Measurements from ENCODE around the gene NPHP4.

The NPHP4 gene

DNA sequence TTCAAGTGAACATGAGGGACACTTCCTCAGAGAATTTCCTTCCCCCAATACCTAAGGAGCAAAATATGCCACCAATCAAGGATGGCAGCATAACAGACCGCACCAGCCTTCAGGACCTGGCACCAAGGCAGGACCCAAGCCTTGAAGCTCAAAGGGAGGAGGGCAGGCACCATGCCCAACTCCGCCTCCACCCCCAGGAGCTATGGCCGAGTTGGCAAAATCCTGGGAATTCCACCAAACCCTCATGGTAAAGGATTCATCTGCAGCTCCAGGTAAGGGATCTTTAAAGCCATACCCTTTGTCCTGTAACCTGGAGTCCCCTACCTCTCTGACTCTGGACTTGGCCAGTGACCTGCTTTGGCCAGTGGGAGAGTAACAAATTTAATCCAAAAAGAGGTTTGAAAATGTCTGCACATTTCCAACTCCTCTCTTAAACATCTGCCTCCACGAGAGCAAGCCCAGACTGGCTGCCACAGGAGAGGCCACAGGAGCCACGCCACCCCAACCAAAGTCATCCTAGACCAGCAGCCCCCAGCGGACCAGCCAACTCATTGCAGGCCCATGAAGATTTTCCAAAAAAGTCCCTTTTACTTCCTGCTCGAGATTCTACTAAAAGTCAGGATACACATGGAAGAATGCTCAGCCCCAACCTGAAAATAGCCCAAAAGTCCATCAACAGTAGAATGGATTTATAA lies 41.9 kb downstream of the NPHP4 start:
- no peak for DNase-seq (ENCODE audit: low read depth in 2 of 2)

DNA sequence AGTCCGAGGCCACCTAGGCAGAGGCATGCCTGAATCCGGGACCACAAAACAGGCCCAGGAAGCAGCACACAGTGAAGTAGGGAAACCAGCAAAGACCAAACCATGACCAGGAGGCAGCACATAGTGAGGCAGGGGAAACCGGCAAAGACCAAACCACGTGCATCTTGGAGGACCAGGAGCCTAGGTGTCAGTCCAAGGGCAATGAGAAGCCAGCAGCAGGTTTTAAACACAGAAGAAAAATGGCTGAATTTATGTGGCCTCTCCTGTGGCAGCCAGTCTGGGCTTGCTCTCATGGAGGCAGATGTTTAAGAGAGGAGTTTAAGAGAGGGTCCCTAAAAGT lies 42.5 kb downstream of the NPHP4 start:
- no peak for DNase-seq (ENCODE audit: low read depth in 2 of 2)

- no peak for DNase-seq (ENCODE audit: low read depth in 2 of 2)
These were observed 43.0 kb downstream of the NPHP4 start for GRCh38 chr1:5949085-5949760.

GRCh38 chr1:5948681-5949005 lies 43.6 kb downstream of the NPHP4 start:
- DNase-seq (ENCODE audit: low read depth in 2 of 2): no peak

- no peak for DNase-seq (ENCODE audit: low read depth in 2 of 2)
These were observed 44.1 kb downstream of the NPHP4 start for GRCh38 chr1:5947978-5948680.

DNA sequence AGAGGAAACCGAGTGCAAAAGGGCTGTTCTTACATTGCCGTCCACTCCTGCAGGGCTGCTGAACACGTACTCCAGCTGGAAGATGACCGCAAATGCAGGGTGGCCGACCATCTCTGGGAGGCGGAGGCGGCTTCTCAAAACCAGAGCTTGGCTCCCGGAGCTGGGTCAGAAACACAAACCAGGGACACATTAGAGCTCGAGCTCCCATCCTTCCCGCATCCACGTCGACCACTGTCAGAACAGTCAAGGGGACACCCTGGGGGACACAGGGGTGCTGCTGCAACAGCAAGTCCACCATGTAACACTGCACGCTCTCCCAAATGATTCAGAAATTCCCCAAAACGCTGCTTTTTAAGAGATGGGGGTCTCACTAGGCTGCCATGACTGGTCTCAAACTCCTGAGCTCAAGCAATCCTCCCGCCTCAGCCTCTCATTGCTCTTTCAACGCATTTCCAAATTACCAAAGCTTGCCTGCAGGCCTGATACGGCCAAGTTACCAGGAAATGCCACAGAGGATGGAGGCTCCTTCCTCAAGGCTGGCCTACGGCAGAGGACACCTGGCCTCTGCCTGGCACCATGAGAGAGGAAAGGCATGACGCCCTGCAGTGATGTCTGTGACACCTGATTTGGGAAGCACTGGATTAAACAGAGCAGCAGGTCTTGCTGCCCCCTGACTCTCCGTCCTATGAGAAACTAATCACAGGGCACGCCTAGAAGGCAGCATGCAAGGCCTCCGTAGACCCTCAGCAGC lies 45.0 kb downstream of the NPHP4 start:
- no peak for DNase-seq (ENCODE audit: low read depth in 2 of 2)

DNA sequence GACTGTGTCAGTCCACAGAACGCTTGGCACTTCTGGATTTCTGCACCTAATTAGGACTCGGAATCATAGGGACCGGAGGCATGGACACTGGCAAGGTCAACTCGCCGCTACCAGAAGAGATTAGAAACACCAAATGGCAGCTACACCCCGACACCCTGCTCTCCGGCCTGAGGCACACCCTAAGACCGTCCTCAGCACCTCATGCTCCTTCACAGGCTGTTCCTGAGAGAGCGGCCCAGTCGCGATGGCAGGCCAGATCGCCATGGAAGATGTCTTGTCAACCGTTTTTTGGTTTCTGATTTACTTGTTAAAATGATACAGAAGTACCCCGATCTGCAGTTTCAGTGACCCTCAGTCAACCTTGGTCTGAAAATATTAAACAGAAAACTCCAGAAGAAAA lies 46.8 kb downstream of the NPHP4 start:
- no peak for DNase-seq (ENCODE audit: low read depth in 2 of 2)

DNA sequence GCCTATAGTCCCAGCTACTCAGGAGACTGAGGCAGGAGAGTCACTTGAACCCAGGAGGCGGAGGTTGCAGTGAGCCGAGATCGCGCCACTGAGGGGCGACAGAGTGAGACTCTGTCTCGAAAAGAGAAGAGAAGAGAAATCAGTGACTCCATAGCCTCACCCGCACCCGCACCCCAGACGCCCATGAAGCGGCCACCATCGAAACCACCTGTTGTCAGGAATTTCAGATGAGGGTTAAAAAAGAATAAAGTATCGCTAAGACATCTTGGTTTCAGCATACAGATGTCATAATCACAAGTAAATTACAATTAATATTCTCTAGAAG lies 47.4 kb downstream of the NPHP4 start:
- DNase-seq (ENCODE audit: low read depth in 2 of 2): no peak

DNA sequence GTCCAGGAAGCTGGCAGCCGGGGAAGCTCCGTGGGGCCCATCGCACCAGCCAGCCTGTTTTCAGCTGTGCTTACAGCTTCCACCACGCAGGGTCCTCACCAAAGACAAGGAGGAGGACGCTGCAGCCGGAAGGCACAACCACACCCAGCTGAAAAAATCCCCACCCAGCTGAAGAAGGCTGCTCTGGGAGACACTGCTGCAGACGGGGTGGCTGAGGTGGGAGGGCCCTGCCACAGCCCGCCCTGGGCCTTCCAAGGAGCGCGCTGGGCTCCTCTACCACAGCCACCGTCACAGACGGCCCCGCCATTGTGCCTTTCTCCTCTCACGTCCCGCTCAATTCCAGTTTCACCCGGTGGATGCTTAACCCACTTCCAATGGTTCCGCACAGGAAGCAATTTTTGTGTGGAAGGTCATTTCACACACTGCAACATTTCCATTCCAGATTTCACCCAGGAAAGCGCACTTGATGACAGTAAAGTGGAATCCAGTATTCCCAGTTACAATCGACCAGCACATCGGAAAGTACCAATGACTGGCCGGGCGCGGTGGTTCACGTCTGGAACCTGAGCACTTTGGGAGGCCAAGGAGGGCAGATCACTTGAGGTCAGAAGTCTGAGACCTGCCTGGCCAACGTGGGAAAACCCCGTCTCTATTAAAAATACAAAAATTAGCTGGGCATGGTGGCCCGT lies 47.9 kb downstream of the NPHP4 start:
- no peak for DNase-seq (ENCODE audit: low read depth in 2 of 2)

DNA sequence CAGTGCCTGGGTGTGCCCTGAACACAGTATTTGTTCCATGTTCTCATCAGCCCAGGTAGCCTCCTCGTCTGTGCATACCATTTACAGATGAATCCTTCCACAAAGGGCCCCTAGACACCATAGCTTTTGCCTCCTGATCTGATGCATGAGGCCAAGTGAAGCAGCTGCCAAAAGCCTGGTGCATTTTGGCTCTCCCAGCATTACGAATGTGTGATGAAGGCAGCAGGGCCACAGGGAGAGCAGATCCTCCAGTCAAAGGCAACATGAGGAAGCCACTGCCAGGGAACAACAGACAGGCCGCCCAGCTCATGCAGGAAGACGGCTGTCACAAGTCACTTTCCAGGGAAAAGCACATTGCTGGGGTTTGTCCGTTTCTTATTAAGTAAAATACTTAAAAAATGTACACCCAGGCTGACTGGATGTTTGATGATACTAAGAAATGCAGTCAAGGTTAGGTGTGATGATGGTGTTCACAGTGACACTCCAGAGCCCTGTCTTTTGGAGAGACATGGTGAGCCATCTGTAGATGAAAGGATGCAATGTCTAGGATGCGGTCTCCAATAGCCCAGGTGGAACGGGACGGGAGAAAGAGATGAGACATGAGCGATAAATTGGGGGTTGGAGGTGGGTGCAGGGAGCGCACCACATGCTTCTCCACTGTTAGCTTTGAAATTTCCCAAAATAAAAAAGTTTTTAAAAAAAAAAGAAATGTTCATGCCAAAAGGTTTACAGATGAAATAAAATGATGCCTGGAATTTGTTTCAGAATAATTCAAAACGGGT lies 48.7 kb downstream of the NPHP4 start:
- no peak for DNase-seq (ENCODE audit: low read depth in 2 of 2)

DNA sequence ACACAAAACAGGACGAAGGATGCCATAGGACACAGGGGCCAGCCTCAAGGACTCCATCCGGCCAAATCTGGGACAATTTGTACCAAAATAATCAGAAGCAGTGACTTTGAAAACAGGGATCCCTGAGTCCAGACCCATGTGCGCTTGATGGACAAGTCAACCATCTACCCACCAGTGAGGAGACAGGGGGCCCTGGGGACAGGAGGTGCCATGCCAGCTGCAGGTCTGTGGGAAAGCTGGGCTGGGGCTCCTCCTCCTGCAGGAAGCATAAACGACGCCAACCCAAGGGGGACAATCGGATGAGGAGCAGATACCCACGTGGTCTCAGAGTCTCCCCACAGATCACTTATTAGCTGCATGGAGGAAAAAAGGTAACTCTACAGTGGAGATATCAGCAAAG lies 50.6 kb downstream of the NPHP4 start:
- DNase-seq (ENCODE audit: low read depth in 2 of 2): no peak

GRCh38 chr1:5940723-5941407 lies 51.4 kb downstream of the NPHP4 start:
- no peak for DNase-seq (ENCODE audit: low read depth in 2 of 2)

DNA sequence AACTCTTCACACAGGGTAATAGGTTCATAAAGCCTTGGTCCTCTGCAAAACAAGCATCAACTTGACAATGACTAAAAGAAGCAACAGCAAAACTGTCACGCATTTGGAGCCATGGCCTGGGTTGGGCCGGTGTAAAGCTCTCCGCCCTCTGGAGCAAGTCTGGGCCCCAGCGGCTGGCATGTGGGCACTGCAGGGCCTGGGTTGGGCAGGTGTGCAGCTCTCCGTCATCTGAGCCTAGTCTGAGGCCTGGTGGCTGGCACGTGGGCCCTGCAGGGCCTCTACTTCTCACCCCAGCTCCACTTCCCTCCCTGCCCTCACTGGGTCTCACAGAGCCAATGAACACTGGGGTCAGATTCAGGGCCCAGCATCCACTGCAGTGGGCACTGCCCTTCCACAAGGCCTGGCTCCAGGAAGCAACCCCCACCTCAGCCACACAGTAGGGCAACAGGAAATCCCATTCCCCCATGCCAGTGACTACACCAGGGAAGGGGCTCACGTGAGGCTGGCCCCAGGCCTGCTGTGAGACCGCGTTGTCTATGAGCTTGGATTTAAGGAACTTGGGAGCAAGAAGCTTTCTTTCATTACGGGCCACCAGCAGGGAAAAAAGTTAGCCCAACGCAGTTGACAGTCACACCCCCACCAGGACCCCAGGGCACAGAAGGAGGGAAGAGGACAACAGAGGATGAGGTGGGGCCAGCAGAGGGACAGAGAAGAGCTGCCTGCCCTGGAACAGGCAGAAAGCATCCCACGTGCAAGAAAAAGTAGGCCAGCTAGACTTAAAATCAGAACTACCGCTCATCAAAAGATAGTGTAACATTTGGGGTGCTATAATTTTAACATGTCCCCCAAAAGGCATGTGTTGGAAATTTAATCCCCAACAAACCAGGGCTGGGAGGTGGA lies 52.7 kb downstream of the NPHP4 start:
- no peak for DNase-seq (ENCODE audit: low read depth in 2 of 2)

- DNase-seq (ENCODE audit: low read depth in 2 of 2): no peak
These were observed 54.1 kb downstream of the NPHP4 start for GRCh38 chr1:5938101-5938646.

DNA sequence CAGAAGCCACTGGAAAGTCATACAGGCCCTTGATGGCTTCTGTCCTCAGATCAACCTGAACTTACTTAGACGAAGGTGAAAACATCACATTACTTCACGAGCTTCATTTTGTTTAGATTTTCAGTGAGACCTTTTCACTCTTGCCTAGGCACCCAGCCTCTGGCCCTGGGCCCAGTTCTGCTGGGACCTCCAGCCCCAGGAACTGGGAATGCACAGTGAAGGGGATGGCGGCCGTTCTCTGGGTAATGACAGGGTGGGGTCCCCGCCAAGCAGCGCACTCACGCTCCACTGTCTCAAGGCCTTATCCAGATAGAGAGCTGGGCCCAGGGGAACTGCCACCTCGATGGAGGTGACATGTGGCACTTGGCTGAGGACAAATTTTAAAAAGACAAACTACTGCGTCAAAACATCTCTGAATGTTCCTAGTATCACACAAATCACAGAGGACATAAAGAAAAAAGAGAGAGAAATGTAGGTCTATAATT lies 54.8 kb downstream of the NPHP4 start:
- no peak for DNase-seq (ENCODE audit: low read depth in 2 of 2)

- DNase-seq (ENCODE audit: low read depth in 2 of 2): no peak
These were observed 55.4 kb downstream of the NPHP4 start for GRCh38 chr1:5936621-5937372.

DNA sequence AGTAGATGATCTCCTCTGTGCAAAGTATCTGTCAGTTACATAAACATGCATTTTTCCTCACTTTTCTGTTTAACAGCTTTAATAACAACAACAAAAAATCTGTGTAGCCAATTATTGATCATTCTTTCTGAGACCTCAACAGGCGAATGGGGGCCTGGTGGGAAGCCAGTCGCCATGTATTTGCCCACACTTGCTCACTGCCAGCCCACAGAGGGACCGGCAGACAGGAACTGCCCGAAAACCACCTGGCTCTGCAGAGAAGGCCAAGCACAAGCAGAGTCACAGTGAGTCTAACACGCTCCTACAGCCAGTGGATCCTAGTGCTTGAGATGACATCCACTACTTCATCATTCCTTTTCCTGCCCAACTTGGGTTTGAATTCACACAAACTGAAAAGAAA lies 56.1 kb downstream of the NPHP4 start:
- no peak for DNase-seq (ENCODE audit: low read depth in 2 of 2)

GRCh38 chr1:5935026-5935425 lies 57.2 kb downstream of the NPHP4 start:
- DNase-seq (ENCODE audit: low read depth in 2 of 2): no peak

Data from stimulated activated CD8-positive, alpha-beta memory T cell treated with anti-CD3 and anti-CD28 coated beads, Interleukin-7, amount 100 ng/mL, for 4 hours (primary cell).